Putamen (tissue), 1 donor: ENCODE data around the gene GRM8.

Source experiments
- DNase-seq: peaks from one replicate; pipeline ENCODE4 v3.0.0-alpha.2; 2016; ENCODE audit warnings: low spot score

The GRM8 gene

DNA sequence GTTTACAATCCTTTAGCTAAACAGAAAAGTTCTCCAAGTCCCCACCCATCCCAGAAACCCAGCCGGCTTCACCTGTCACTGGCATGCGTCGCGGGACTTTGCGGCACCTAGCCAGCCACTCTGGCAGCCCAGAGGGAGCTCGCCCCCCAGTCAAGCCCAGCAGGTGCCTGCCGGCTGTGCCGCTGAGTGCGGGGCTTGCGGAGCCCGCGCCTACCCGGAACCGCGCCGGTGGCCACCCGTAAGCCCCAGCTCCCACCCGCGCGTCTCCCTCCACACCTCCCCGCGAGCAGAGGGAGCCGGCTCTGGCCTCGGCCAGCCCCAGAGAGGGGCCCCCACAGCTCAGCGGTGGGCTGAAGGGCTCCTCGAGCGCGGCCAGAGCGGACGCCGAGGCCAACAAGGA, 446.1 kb downstream of the GRM8 start:
- no peak for DNase-seq

DNA sequence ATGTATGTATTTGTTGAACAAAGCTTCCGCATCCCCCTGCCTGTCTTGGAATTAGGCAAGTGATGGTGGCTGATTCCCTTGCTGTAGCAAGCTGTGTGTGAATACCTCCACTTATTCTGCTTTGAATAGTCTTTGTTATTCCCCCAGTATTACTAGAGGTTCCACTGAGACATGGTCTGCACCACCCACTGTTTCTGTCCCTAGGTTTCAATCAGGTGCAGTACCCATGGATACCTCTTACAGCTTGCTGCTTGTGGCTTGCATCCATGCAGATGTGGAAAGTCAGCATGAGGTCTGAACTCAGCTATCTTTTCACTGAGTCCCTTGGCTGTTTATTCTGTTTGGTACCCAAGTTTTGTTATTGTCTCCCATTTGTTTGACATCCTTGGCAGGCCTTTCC, 447.4 kb downstream of the GRM8 start:
- no peak for DNase-seq

DNA sequence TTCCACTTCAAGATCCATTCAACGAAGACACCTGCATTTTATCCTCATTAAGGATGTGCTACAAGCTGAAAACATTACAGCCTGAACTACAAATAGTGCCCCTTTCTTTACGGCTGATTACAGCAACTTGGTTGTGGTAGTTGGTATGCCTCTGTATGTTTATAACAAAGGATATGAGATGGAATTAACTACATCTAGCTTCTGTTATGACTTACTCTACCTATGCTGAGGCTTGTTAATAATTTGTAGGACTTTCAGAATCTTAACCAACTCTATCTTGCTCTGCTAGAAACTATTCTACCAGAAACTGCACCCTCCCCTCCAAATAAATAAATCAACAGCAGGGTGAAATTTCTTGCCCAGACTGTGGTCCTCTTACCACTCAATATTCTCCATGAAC, 448.1 kb downstream of the GRM8 start:
- no peak for DNase-seq

DNA sequence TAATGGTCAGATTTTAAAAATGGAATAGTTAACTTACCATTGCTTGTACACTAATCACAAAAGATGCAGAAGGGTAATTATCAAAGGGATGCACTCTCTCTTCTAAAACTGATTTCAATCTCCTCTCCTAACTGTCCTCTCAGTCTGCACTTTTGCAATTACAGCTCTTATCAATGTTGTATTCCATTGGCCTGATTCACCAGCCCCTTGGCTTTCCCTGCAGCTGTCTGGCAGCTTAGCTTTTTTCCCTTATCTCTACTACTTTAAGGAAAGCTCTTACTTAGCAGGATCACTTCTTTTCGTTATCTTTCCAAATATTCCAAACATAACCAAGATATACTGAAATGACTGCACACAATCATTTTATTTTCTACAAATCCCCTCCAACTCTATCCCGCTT, 448.8 kb downstream of the GRM8 start:
- no peak for DNase-seq

DNA sequence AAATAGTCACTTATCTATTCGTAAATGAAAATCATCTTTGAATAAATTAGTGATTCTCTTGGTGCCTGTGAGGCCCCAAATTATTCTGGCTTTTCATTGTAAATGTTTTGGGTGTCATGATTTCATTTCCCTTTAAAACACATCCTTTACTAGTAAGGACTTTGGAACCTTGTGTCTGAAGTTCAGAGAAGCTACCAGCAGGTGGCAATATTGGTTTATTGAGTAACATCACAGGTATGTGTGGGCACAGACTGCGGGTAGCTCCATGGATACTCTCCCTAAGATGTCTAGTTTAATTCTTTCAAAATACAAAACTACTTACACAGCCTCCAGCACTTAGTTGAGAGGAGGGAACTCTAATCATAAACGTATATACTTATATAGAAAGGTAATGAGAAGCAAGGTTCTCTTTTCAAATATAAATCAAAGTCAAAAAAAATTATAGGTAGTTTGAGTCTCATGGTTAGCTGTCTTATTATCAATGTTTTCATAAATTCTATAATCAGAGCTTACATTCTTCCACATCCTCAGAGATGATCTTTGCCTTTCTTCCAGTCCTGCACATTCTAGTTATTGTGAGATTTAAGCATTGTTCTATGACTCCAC, 449.6 kb downstream of the GRM8 start:
- peak; percentile 49 for DNase-seq

DNA sequence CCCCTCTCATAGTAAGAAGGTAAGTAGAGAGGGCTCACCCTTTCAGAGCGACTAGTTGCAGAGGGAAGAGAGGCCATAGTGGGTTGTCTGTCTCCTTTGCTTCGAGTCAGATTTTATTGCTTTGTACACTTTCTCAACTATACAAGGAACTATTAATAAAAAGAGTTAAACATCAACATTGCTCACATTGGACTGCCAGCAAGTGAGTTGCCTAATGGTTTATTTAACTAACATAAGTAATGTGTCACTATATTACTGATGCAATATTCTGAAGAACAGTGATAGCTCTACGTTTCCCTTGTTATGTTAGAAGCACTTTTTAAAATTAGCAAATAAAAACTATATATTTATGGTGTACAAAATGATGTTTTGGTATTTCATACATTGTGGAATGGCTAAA, 451.0 kb downstream of the GRM8 start:
- no peak for DNase-seq

DNA sequence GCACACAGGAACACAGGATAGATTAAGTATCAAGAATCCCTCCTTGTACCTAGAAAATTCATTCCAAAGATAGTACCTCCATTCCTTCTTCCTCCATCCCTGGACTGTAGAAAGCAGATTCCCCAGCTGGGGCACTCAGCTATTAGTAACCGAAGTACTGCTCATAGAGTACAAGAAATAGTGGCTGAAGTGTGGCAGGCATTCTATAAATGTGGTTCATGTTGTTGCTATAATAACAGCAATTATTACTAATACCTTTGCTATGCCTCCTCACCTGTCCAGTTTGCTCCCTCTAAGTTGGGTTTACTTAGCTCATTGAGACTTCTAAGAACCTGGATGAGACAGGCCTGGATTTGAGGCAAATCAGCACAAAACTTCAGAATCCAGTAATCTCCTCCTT, 453.2 kb downstream of the GRM8 start:
- DNase-seq = no peak

DNA sequence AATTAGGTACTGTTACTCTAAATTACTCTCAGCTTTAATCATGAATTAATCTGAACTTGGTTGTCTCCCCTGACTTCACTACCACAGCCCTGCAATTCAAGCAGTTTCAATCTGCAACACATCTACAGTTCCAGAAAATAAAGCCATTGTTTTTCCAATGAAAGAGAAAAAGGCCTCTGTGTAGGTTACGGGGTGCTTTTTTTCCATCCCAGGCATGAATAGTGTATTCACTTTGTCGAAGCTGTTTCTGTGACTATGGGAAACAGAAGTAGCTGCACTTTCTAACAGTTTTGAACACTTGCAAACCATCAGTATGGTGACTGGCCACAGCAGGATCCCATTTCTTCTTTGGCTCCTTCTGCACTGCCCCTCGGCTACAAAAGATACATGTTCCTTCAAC, 460.2 kb downstream of the GRM8 start:
- DNase-seq = peak; percentile 67

DNA sequence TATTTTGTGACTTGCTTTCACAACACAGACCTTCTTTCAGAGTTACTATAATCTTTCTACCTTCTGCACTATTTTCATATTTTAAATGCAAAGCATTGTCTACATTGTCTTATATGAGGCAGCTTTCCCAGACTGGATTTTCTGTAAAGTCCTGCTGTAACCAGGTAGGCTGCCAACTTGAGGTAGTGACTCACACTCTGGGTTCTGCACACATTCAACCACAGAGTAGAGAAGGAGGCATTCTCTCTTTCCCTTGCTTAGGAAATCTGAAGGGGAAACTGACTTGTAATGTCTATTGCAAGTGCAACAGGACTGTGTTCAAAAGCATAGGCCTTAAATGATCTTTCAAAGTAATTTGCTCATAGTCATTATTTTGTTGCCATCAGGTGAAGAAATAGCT, 461.4 kb downstream of the GRM8 start:
- no peak for DNase-seq

DNA sequence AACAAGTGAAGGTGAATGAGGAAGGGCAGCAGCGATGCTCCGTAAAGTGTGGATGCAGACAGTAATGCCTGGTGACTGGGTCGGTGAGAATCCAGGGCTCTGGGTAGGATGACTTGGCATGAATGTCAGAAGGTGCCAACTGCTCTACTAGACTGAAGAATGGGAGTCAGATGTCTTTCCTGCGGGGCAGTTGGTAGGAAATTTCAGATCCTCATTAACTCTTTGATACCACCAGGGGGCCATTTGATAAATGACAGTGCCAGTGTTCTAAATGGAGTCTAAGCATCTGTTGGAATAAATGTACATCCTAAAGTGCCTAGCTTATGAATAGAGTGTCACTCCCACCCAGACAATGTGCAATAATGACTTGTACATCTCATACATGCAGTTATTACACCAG, 462.0 kb downstream of the GRM8 start:
- DNase-seq = no peak

DNA sequence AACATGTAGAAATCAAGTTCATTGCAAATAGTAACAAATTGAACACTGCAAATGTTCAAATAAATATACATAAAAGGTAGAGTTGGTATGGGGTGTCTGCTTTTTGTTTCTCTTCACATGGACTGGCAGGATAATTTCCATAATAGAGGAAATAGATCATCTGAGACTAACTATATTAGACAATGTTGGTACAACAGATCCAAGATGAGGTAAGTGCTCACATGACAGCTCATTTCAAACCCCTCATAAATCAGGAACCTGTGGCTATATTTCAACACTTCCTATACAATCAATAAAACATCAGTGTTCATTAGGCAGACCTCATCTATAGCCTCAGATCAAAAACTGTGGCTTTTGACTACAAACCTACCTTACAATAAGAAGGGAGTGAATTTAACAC, 469.1 kb downstream of the GRM8 start:
- no peak for DNase-seq

DNA sequence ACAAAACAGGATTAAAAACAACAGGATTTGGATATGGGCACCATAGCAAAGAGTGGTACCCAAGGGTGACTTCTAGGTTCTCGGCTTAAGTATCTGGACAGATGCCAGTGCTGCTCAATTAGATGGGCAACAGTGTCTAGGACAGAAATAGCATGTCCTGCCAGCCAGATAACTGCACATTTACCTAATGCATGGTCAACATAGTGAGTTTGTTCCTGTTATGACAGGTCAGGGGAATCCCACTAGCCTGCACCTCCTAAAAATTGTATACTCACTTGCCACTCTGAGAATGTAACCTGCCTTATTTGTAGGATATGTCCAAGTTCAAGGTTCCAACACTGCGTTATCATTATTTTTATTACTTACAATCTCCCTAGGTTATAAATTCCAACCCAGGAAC, 471.7 kb downstream of the GRM8 start:
- no peak for DNase-seq

DNA sequence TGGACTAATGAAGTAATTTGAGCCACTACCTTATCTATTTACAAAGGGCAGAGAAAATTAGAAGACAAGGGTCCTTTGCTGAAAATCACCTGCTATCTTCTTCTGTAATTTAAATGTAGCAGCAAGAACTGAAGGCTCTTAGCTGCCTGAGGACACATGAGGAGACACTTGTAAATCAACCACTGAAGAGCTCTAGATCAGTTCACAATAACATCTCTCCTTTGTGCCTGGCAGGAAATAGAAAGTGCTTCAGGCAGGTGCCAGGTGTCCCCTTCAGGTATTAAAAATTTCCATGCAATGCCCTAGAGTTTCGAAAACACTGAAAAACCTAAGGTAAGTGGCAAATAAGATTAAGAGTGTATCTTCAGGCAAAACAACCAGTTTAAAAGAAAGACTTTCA, 474.6 kb downstream of the GRM8 start:
- DNase-seq = no peak

DNA sequence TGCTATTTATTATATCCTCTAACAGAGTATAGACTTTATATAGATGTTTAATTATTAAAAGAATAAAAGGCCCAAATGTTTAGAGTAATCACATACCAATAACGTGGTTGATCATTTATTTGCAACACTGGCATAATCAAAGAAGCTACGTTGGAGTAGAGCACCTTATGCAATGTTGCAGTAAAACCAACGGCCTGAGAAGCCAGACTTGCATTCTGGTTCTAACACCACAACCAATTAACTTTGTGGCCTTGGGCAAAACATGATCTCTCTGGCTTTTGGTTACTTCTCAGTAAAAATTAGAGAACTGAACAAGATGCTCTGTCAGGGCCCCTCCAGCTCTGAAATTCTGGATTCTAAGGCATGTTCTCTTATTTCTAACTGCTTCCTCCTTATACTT, 476.2 kb downstream of the GRM8 start:
- no peak for DNase-seq

DNA sequence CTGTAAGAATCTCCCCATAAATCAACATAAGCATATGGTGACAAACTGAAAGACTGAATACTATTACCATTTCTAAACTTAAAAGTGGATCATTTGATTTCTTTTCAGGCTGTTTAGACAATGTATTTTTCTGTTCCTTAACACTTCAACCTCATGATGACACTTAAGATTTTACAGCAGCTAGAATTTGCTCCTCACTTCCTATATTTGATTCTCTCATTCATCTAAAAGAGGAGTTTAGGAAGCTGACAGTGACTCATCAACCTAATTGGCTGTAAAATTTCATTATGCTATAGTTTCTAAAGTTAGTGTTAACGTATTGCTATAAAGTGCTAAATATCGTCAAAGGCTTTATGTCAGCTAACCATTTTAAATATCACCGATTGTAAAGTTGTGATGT, 478.7 kb downstream of the GRM8 start:
- no peak for DNase-seq

DNA sequence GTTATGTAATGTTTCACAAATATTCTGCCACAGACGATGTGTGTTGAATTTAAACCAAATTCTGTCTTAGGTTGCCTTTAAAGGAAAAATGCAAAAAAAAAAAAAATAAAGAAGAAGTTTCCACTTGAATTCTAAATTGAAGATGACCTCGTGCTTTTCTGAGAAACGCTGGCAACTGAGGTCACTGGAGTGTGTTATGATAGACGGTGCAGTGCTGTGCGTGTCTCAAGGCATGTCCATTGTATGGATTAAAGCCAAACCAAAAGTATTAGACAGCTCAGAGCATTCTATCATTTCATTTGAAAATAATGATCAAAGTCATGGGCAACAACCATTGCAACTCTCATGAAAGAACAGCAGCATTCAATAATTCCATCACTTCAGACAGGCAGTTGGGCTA, 483.9 kb downstream of the GRM8 start:
- DNase-seq = no peak

DNA sequence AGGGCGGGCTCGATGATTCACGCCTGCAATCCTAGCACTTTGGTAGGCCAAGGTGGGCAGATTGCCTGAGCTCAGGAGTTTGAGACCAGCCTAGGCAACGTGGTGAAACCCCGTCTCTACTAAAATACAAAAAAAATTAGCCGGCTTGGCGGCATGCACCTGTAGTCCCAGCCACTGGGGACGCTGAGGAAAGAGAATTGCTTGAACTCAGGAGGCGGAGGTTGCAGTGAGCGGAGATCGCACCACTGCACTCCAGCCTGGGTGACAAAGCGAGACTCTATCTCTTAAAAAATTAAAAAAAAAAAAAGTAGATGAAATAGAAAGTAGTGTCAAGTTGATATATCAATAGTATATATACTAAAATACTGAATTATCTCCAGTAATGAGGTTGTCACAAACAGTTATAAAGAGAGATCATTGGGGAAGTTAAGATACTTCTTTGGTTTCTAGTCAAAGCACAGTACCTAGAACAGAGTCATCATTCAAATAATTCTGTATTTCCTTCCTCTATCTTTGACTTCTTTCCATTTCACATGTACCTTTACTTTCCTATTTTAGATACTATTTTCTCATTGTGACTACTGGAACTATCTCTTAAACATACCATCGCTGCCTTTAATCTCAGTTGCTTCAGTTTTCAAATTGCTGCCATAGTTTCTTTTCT, 491.7 kb downstream of the GRM8 start:
- DNase-seq = no peak

DNA sequence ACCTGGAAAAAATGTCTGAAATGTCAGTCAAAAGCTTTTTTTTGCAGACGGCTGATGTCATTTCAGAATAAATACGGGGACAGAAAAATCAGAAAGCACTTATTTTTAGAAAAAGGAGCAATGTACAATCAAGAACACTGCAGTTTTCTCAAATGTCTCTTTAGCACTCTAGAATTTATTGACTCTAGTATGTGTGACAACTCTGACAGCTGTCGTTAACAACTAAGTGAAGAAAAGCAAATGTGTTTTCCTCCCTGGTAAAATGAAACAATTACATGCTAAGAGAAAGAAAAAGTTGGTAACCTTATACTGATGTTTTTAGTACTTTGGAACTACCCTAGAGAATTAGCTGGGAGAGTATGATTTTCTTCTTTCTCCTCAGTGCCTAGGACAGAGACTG, 497.4 kb downstream of the GRM8 start:
- no peak for DNase-seq

DNA sequence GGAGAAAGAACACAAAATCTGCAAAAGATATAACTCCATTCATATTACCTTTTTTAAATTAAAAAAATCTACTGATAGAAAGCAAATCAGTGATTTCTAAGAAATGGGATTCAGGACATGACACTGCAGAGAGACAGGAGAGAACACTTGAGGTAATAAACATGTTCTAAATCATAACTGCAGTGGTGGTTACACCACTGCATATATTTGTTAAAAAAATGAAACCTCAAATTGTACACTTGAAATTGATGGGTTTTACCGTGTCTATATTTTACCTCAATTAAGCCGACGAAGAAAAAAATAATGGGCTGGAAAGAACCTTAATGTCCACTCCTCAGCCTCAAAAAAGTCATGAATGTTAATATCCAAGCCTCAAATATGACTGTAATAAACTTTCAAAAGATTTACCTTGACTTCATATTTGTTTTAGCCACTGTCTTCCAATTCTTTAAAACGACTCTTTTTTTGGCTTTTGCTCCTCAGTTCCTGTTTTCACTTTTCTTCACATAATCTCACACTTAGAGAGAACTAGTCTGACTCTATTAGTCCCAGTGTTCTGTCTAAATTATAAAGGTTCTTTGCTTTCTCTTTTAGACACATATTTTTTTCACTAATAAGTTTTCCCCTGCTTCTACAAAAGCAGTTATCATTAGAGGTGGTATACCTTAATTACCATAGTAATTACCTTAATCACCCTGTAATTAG, 502.4 kb downstream of the GRM8 start:
- DNase-seq = no peak

DNA sequence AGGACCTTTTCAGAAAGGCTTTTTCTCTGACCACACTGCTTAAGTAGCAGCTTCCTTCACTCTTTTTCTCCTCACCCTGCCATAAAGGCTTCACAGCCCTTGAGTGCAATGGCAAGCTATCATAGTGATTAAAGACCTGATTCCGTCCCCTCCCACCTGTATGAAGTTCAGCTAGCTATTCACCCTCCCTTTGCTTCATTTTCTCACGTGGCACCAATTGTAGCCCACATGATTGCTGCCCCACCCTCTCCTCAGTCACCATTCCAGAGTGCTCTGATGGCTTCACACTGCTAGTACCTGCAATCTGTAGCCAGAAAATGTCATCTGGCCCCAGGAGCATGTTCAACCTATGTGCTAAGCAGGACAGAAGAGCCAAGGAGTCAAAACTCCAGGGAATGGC, 523.8 kb downstream of the GRM8 start:
- no peak for DNase-seq

DNA sequence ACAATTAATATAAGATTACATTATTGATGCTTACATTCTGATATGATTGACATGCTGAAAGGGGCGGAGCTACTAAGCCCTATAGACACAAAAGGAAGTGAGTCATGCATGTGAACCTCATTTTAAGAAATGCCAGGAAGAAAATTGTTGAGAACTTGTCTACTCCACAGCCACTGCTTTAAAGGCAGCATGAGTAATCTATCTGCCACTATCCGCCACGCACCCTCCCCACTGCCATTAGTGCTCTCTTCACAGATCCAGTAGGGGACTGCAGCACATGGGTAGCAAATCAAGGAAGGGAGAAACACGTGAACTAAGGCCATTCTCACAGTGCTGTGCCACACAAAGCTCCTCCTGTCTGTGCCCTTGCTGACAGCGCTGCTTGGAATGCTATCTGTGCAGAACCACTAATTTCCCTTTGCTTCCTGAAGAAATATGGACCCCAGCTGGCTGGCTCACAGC, 524.8 kb downstream of the GRM8 start:
- DNase-seq = no peak

DNA sequence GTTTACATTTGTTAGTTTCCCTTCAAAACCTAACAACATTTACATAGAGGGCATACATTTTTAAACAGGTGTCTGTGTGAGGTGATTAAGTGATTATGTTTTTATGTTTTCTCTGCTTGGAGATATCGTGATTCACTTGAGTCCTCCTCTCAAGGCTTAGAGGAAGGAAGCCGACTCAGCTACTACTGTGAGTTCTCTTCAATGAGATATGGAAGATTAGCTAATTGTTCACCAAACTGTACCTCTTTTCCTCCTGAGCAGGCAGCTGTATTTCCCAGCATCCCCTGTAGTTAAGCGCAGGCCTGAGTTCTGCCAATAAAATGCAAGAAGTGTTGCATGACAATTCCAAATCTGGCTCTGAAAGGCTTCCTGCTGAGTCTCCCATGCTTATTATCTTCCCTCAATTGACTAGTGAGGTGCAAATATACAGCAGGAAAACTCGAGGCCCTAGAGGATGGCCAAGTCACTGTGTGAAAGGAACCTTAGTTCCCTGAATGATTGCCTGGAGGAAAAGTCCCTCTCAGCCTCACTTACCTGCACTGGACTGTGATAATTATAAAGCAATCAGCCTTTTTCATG, 528.7 kb downstream of the GRM8 start:
- no peak for DNase-seq

DNA sequence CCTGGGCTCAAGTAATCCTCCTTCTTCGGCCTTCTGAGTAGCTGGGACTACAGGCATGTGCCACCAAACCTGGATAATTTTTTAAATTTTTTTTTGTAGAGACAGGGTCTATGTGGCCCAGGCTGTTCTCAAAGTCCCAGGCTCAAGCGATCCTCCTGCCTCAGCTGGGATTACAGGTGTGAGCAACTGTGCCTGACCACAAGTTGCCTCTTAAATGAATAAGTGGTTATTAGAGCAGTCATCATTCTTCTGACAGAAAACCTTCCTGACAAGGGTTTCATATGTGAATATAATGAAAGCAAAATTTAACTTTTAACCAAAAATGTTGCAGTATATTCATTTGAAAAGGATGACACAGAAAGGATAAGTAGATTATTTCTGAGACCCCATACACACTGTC, 532.5 kb downstream of the GRM8 start:
- DNase-seq = no peak
